Sigmoid colon (tissue), 3 donors: ENCODE data around the gene NSMCE3.

Experiments
- CTCF ChIP-seq, 4 experiments: fragments of 450-650 bp in 3 of 4; fragments of 200-600 bp in 1 of 4; IDR thresholded peaks; one replicate each; pipeline ENCODE4 v1.5.1; 2016 to 2019; ENCODE audit warnings: antibody characterized with exemption in 4 of 4, mild to moderate bottlenecking in 3 of 4, moderate library complexity in 2 of 4
- POLR2A ChIP-seq, 2 donors: fragments of 450-650 bp; IDR thresholded peaks; one replicate each; pipeline ENCODE4 v1.6.1; 2016; ENCODE audit warnings: antibody characterized with exemption in 2 of 2, mild to moderate bottlenecking in 2 of 2, moderate library complexity in 2 of 2

DNA sequence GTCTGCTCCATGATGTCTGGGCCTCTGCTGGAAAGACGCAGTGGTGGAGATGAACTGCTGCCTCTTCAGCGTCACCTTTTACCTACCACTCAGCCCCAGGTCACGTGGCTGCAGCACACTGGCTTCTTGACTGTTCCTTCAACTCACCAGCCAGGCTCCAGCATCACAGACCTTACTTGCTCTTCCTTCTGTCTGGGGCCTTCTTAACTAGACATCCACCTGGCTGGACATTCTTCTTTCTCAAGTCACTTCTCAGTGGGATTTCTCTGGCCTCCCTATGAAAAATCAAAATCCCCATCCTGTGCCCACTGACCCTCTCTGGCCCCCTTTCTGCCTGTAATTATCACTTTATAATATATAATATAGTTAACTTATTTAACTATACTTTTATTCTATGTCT is 29.7 kb upstream of the NSMCE3 start:
- TF ChIP-seq CTCF (IDR thresholded peaks at IDR 0.05) (no peak), POLR2A (IDR thresholded peaks at IDR 0.05) (no peak)
